Motor neuron (in vitro differentiated cells): ENCODE measurements around the gene CCDC175. TPM values are rescaled to one million over a fixed set of nuclear protein-coding genes. Genes with fewer than 3 reads are reported as not detected.

Experiments
- ATAC-seq, 8 experiments: fragments of 200-7000 bp; cut with Tn5 transposase; replicated peaks in 6 of 8; 2 replicates each; pipeline ENCODE4 v1.8.0; 2021; ENCODE audit warnings: mild to moderate bottlenecking in 8 of 8, moderate library complexity in 8 of 8
- H3K27ac ChIP-seq, 2 donors: fragments of 250-450 bp; sonication (Bioruptor Pico); 2 replicates each; pipeline ENCODE4 v1.9.0; 2021; ENCODE audit warnings: antibody characterized with exemption in 2 of 2, mild to moderate bottlenecking in 2 of 2, moderate library complexity in 1 of 2
- H3K4me1 ChIP-seq, 2 donors: fragments of 250-450 bp; sonication (Bioruptor Pico); replicated peaks in 1 of 2; 2 replicates each; pipeline ENCODE4 v1.6.1; 2021; ENCODE audit warnings: antibody characterized with exemption in 2 of 2, mild to moderate bottlenecking in 2 of 2, moderate library complexity in 1 of 2
- H3K4me3 ChIP-seq, 5 donors: fragments of 250-450 bp; sonication (Bioruptor Pico); 2 replicates each; pipeline ENCODE4 v1.9.0; 2021; ENCODE audit warnings: antibody characterized with exemption in 5 of 5, mild to moderate bottlenecking in 5 of 5, moderate library complexity in 4 of 5
- WGBS, 10 experiments: fragments of 450-650 bp; shearing (Covaris generic); methylation state at CpG; one replicate each; pipeline ENCODE4 v1.0.0; 2022; 5-methylcytosine and 5-hydroxymethylcytosine counted together
- in situ Hi-C, 9 experiments: fragments of 400-800 bp; cut with MboI; loops; one replicate each; pipeline ENCODE4 v1.15.0; 2021; ENCODE audit warnings: low sequenced_read_pairs in 9 of 9, low pct_unique_long_range_greater_than_20kb in 2 of 9; ENCODE audit not compliant: unreplicated experiment in 9 of 9
- total RNA-seq, 8 experiments: library from RNA; unstranded; fragments of 300-600 nt; gene quantifications; 2 replicates each; pipeline versions ENCODE4 v1.2.3 to v1.2.4, GENCODE V29; 2022

CCDC175 gene
- total RNA-seq, 8 experiments from 2014 or later: 0.11 to 1.3 (median 0.14) TPM; not detected in 5

DNA sequence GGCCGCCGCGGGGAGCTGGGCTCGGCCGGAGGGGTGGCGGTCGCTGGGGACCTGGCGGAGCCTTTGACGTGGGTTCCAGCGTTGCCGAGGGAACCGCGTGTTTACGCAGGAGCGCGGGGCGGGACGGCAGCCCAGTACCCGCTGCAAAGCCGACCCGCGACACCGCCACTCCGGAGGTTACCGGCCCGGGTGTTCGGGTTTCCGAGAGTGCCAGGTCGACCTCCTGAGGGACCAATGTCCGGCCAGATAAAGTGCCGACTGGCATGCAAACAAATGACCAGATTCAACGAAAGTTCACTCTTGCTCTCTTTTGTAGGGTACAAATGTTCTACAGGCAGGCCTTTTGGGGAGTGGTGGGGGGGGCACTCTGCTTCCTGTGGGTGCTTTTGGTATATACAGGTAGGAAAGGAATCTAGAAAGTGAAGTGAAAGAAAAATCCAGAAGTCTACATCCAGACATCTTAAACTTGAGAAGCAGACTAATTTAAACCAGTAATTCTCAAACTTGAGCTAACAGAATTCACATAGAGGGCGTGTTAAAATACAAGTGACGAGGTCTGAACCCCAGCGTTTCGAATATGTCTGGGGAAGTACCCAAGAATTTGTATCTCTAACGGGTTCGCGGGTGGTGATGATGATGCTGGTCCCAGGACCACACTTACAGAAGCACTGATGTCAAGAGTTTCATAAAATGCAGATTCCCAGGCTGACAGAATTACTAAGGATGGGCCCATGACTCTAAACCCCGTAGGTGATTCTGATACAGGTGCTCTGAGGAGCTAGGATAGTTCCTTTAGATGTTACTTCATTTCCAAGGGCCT lies 111.1 kb downstream of the CCDC175 start, which contains the start of gene GPR135:
TSS of gene GPR135 (minus strand) at position 65 of the 820 bp plus-strand sequence. CDS start 154 bp downstream, outside the sequence.
- peak within 1 kb of the TSS; percentile 46 to 74 (median 56) for H3K4me3 ChIP-seq
- peaks cover 9 to 13% of the 10 kb centered on the region in 2 donors for H3K4me1 ChIP-seq
- peak within 1 kb of the TSS; percentile 69 to 80 for H3K27ac ChIP-seq
- ATAC-seq: peak in 1 of 8 experiments; percentile 46
- 0 to 97% (median 88%) methylated on average over 1 to 9 of the region's 40 CpGs for WGBS, 10 experiments
- in situ Hi-C loops: loop anchor here in 1 of 9 experiments (25.0 kb wide), 1 partner anchor 328 kb away; no protein-coding TSS in a partner anchor

DNA sequence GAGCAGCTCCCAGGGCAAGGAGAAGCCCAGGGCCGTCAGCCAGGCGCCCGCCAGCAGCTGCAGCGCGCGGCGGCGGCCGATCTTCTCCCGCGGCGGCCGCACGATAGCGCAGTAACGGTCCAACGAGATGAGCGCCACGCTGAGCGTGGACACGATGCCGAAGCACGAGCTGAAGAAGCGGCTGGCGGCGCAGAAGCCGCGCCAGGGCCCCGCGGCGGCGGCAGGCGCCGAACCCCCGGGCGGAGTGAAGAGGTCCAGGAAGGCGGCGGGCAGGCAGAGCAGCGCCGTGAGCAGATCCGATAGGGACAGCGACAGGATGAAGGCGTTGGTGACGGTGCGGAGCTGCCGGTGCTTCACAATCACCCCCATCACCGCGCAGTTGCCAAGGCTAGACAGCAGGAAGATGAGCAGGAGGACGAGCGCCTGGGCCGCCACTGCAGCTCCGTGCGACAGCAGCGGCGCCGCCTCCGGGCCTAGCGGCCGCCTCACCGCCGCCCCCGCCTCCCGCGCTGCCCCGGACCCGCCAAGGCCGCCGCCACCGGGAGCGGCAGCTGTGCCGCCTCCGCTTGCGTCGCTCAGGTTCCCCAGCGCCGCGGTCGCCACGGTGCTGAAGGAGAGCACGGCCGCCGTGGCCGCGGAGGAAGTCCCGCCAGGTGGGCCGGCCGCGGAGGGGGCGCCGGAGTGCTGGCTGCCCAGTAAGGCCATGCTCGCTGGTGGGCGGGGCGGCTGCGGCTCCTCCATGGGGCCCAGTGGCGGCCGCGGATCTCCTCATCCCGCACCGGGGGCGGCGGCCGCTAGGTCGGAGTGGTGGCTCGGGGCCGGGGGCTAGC lies 111.9 kb downstream of the CCDC175 start:
- in situ Hi-C loops: loop anchor here in 1 of 9 experiments (25.0 kb wide), 1 partner anchor 327 kb away; no protein-coding TSS in a partner anchor
- peak; percentile 74 to 90 (median 83) for ATAC-seq
- H3K27ac ChIP-seq: peak overlapping the region; percentile 69 to 80

GRCh38 chr14:59463787-59464485 lies 112.7 kb downstream of the CCDC175 start:
- in situ Hi-C loops: loop anchor here in 1 of 9 experiments (25.0 kb wide), 1 partner anchor 327 kb away; no protein-coding TSS in a partner anchor
- 21 to 100% (median 94%) methylated on average over 1 to 12 of the region's 60 CpGs; no CpG with 5 or more reads in 4 of the 10 experiments for WGBS, 10 experiments
- Histone ChIP-seq H3K4me1 (peaks cover 9 to 13% of the 10 kb centered on the region in 2 donors), H3K27ac (peak overlapping the region; percentile 69 to 80), H3K4me3 (peak overlapping the region; percentile 46 to 74 (median 56))
- ATAC-seq: peak in 2 of 8 experiments; percentile 1 to 2

More for the DNA sequence above, 111.9 kb downstream of the CCDC175 start:
- Histone ChIP-seq H3K4me3 (peak overlapping the region; percentile 46 to 74 (median 56)), H3K4me1 (peaks cover 9 to 13% of the 10 kb centered on the region in 2 donors)
- 4 to 25% (median 4%) methylated on average over 4 to 21 of the region's 105 CpGs; no CpG with 5 or more reads in 7 of the 10 experiments for WGBS, 10 experiments

DNA sequence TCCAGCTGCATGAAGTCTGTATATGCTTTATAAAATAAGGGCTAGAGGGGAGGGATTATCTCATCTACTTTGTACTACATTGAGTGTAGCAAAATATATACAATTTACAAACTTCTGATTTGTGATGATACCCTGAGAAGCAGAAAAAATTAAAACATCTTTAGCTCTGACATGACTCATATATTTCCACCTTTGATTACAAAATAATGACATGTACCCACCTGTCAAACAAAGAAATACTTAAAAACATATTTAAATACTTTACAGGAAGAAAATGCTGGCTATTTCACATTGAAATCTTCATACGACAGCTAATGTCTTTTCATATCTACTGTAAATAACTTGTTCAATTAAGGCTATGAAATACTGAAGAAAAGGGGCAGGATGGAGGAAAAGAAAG lies 114.7 kb downstream of the CCDC175 start:
- peaks cover 9 to 13% of the 10 kb centered on the region in 2 donors for H3K4me1 ChIP-seq
- no peak overlapping the region for H3K4me3 ChIP-seq
- in situ Hi-C loops: loop anchor here in 1 of 9 experiments (25.0 kb wide), 1 partner anchor 325 kb away; no protein-coding TSS in a partner anchor
- WGBS, 10 experiments: 100% methylated on average over 1 of the region's 1 CpG; no CpG with 5 or more reads in 3 of the 10 experiments
- H3K27ac ChIP-seq: no peak overlapping the region
- no peak for ATAC-seq

DNA sequence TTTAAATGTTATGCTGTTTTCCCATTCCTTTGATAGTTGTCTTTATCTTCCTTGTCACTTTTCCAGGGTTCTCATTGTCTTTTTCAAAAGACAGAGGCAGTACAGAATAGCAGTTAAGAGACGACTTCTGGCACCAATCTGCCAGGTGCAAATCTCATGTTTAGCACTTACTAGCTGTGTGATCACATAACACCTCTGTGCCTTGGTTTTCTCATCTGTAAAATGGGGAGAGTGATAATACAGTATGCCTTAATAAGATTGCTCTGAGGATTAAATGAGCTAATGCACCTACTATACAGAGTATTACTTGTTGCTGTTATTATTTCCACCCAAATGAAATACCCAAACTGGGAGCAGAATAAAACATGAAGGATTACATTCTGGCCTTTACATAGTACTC lies 116.2 kb downstream of the CCDC175 start:
- H3K27ac ChIP-seq: no peak overlapping the region

GRCh38 chr14:59458486-59458885 lies 118.1 kb downstream of the CCDC175 start:
- Histone ChIP-seq H3K27ac (no peak overlapping the region), H3K4me1 (peaks cover 0 to under 1% of the 10 kb centered on the region in 2 donors), H3K4me3 (no peak overlapping the region)
- no peak for ATAC-seq
- in situ Hi-C loops: loop anchor here in 1 of 9 experiments (25.0 kb wide), 1 partner anchor 321 kb away; no protein-coding TSS in a partner anchor
- 56 to 100% (median 100%) methylated on average over 1 to 2 of the region's 2 CpGs; no CpG with 5 or more reads in 6 of the 10 experiments for whole genome bisulfite sequencing, 10 experiments

More for the DNA sequence above, 116.2 kb downstream of the CCDC175 start:
- no peak overlapping the region for H3K4me3 ChIP-seq
- peaks cover 7 to 8% of the 10 kb centered on the region in 2 donors for H3K4me1 ChIP-seq
- 86 to 100% (median 100%) methylated on average over 1 of the region's 1 CpG; no CpG with 5 or more reads in 5 of the 10 experiments for WGBS, 10 experiments
- in situ Hi-C loops: loop anchor here in 1 of 9 experiments (25.0 kb wide), 1 partner anchor 323 kb away; no protein-coding TSS in a partner anchor
- ATAC-seq: no peak

DNA sequence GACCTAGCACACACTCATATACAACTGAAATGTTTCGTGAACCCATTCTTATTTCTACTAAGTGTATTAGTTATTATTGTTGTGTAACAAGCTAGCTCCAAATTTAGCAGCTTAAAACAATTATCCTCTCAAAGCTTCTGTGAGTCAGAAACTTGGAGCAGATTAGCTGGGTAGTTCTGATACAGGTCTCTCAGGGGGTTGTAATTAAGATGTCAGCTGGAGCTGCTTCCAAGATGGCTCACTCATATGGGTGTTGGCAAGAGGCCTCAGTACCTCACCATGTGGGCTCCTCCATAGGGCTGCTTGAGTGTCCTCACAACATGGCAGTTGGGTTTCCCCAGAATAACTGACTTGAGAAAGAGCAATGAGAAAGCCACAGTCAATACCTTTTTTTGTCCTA lies 121.2 kb downstream of the CCDC175 start:
- Histone ChIP-seq H3K4me1 (no peaks in the 10 kb centered on the region), H3K4me3 (no peak overlapping the region), H3K27ac (no peak overlapping the region)
- WGBS, 10 experiments: 50 to 100% (median 100%) methylated on average over 1 of the region's 1 CpG; no CpG with 5 or more reads in 3 of the 10 experiments
- in situ Hi-C loops: loop anchor here in 1 of 9 experiments (25.0 kb wide), 1 partner anchor 318 kb away; no protein-coding TSS in a partner anchor
- ATAC-seq: no peak

Other genes starting within 250 kb of the CCDC175 start
- 10 to 100 TPM in 1 of 8 experiments, 1 to 10 TPM in 7; 1.8 to 15.5 (median 4.3) TPM for gene GPR135, start 111.4 kb downstream of the CCDC175 start, total RNA-seq
- gene L3HYPDH, start 92.4 kb downstream of the CCDC175 start, total RNA-seq: 10 to 100 TPM in 7 of 8 experiments, 1 to 10 TPM in 1; 7.3 to 93.0 (median 35.3) TPM
- 10 to 100 TPM; 31.3 to 67.4 (median 49.2) TPM for gene JKAMP, start 92.3 kb downstream of the CCDC175 start, total RNA-seq